ENCODE results near the gene SNAPC4.

SNAPC4 gene

GRCh38 chr9:136400038-136400834, at the start of gene SNAPC4:
TSS of gene SNAPC4 (minus strand) at chr9:136400170. CDS start at chr9:136398428, 1,742 bp downstream.
- DNase-seq, result peak; percentile 95

DNA sequence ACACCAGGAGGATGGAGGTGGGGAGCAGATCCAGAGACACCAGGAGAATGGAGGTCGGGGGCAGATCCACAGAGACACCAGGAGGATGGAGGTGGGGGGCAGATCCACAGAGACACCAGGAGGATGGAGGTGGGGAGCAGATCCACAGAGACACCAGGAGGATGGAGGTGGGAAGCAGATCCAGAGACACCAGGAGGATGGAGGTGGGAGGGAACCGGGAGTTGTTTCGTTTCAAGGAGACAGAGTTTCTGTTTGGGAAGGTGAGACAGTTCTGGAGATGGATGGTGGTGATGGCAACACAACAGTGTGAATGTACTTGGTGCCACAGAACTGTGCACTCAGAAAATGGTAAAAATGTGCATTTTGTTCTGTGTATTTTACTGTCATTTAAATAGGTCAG, 48.7 kb upstream of the SNAPC4 start:
- no peak for DNase-seq

DNA sequence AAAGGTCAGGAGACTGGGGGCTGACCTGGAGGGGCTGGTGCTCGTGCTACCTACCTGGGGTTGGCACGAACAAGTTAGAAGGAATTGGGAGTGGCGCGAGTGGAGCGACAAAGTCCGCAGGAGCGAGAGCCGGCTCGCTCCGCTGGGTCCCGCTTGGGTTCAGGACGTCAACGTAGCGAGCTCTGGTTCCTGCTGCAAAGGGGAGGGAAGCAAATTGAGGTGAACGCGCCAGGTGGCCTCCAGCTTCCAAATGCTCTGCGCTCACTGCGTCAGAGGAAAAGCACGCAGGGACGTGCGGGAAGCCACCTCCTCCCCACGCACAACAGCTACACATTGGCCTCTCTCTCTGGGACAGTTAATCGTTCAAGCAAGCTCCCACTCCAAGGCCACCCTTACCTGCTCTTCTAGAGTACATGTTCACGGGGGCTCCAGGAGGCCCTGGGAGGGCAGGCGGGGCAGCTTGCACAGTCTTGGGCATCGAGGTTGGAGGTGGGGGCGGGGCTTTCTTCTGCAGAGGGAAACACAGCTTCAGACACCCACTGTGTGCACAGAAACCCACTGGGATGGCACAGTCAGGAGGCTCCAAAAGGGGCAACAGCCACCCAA, 47.3 kb upstream of the SNAPC4 start:
- no peak for DNase-seq

DNA sequence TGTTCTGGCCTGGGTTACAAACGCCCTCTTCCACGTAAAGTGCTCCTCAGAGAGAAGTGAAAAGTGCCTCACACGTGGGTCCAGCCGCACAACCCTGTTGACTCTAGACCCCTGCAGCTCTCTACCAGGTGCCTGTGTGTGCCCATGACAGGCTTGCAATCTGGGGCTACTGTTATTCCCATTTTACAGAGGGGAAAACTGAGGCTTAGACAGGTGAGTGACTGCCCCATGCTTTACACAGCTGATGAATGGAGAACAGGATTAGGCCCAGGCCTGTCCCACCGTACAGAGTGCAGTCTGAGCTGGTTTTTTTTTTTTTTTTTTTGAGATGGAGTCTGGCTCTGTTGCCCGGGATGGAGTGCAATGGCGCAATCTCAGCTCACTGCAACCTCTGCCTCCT, 45.8 kb upstream of the SNAPC4 start:
- DNase-seq, result no peak

GRCh38 chr9:136444102-136444501, 44.1 kb upstream of the SNAPC4 start:
- DNase-seq, result no peak

DNA sequence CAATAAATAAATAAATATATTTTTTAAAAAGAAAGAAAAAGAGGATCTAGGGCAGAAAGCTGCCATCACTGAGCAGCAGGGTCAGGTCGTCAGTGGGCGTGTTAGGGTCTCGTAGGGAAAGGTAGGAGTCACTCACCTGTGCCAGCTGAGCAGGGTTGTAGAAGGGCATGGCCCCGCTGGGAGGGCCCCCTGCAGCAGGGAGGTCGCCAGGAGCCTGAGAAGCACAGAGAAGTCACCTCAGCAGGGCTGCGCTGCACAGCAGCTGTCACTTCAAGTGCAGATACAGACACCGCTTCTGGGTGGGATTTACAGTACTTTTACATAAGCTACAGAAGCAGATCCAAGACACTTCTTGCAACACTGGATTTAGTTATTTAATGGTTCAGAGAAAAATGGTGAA, 43.7 kb upstream of the SNAPC4 start:
- DNase-seq, result no peak

GRCh38 chr9:136443087-136443486, 43.1 kb upstream of the SNAPC4 start:
- no peak for DNase-seq

GRCh38 chr9:136442265-136442664, 42.3 kb upstream of the SNAPC4 start:
- DNase-seq, result no peak

DNA sequence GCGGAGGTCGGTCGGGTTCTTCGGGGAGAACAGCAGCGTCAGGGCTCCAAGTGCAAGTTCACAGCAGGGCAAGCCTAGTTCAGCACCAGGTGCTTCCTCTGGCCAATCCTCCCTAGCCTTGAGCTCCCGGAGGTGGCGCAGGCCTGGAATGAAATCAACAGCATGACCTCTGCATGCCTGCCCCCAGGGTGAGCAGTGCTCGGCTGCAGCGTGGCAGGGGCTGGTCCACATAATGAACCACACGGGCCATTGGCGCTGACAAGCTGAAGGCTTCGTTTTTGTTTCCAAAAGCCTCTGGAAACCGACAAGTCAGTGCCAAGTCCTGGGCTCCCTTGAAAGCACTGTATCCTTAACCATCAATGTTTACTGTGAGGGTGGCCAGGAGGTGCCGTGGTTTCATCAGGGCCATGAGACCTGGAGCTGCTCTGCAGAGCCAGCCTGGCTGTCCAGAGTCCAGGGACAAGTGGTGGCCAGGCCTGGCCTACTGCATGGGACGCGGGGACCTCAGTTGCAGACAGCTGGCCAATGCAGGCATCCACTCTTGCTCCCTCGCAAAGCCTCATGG, 41.8 kb upstream of the SNAPC4 start:
- no peak for DNase-seq

DNA sequence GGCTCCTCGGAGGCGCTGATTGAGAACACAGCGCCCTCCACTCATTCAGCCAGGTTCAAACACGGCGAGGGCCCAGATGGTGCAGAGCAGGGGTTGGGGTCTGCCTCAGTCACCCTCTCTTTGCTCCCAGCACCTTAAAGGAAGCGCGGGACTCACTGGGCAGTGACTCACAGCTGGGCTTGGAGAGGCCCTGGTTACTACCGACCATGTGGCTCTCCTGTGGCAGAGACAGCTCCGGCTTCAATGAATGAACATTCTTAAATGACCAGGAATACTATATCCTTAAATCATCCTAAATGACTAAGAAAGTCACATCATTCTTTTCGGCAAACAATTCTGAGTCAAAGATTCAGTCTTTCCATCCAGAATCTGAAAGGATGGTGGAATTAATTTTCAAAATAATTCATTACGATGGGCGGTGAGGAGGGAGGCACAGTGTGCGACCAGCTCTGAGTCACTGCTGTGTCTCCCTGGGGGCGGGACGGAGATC, 41.3 kb upstream of the SNAPC4 start:
- no peak for DNase-seq

GRCh38 chr9:136439481-136440408, 39.8 kb upstream of the SNAPC4 start, which contains the start of gene INPP5E:
TSS of gene INPP5E (minus strand) at chr9:136439845. CDS start at chr9:136439419, 426 bp downstream.
- peak; percentile 76 for DNase-seq

GRCh38 chr9:136438548-136439480, 38.8 kb upstream of the SNAPC4 start:
- peak; percentile 63 for DNase-seq

DNA sequence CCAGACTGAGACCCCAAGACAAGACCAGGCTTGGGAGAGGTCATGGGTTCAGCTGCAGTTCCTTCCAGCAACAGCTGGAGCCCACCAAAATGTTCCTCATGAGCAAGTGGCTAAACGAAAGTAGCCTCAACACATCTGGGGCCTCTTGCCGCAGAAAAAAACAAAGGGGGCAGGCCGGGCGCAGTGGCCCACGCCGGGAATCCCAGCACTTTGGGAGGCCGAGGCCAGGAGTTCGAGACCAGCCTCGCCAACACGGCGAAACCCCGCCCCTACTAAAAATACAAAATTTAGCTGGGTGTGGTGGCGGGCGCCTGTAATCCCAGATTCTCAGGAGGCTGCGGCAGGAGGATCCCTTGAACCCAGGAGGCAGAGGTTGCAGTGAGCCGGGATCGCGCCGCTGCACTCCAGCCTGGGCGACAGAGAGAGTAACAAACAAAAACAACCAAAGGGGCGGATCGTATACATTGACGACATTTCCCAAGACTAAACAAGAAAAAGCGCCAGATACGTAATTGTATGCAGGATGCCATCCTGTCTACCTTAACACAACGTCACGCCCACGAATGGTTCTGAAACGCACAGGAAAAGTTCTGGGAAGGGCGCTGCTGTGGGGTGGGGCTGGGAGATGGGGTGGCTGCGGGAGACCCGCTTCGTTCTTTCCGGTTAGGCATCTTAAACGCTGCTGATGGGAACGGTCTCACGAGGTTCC, 38.0 kb upstream of the SNAPC4 start:
- DNase-seq, result no peak

- DNase-seq, result no peak
Measured at GRCh38 chr9:136437430-136437829, 37.5 kb upstream of the SNAPC4 start.

DNA sequence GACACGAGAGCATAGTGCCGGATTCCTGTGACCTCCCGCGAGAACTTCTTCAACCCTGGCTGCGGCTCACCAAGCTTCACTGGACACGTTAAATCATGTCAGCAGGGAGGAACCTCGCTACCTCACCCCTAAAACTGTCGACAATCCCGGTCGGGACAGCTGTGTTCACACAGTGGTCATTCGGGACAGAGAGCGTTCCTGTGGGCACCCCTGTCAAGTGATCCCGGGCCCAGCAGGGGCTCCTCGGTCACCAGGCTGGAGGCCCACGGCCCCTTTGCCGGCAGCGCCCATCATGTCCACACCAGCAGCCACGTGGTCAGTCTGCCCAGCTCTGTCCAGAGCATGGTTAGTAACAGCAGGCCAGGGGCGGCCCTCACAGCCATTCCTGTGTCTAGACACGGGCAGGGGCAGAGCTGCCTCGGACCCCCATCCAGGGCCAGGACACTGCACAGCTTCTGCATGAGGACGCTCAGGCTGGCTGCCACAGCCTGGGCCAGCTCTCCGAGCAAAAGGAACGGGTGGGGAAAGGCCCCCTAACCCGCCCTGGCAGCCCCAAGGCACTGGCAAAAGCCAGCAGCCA, 36.2 kb upstream of the SNAPC4 start:
- DNase-seq, result no peak

GRCh38 chr9:136434580-136435169, 34.7 kb upstream of the SNAPC4 start:
- DNase-seq, result no peak

DNA sequence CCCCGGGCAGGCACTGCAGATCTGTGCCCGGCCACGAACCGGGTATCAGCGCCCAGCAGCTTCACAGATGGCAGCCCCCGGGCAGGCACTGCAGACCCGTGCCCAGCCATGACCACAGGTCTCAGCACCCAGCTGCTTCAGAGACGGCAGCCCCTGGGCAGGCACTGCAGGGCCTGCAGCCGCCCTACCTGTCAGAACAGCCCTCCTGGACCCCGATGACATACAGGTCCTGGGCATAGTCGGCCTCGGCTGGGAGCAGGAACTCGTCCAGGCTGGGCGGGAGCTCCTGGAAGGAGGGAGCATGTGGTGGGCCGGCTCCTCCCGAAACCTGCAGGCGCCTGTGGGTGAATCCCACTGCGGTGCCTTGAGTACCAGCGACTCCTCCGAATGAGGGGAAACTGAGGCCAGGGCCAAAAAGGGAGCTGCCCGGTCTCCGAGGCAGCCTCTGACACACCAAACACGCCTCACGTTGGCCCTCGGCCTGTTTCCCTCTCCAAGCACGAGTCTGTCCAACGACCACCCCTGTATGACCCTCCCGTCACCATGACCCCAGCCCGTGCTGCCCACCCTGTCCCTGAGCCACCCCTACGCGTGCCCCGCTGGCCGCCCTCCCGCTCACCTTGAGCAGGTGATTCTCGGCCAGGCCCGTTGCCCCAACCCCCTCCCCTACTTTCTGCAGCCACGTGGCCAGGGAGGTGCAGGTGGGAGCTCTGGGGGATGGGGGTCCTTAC, 34.0 kb upstream of the SNAPC4 start:
- no peak for DNase-seq

GRCh38 chr9:136433043-136433715, 33.2 kb upstream of the SNAPC4 start:
- no peak for DNase-seq

- DNase-seq, result no peak
Measured at GRCh38 chr9:136432591-136432990, 32.6 kb upstream of the SNAPC4 start.
